Neural cell (in vitro differentiated cells): ENCODE results near the gene PNO1.

Source experiments
- CTCF ChIP-seq: fragments of 450-650 bp; IDR thresholded peaks from 2 replicates; pipeline ENCODE4 v1.5.1; 2014; ENCODE audit warnings: antibody characterized with exemption, mild to moderate bottlenecking, moderate library complexity; ENCODE audit not compliant: poor library complexity, severe bottlenecking
- EZH2 ChIP-seq: fragments of 200-600, 300-800 bp; shearing (Covaris generic), sonication (generic); IDR thresholded peaks from 2 replicates; pipeline ENCODE4 v1.6.1; 2014; ENCODE audit warnings: antibody characterized with exemption, low read length, borderline replicate concordance, mild to moderate bottlenecking; ENCODE audit not compliant: insufficient read depth, poor library complexity, severe bottlenecking
- POLR2AphosphoS5 ChIP-seq: IDR thresholded peaks from 2 replicates; pipeline ENCODE4 v1.6.1; 2012

GRCh38 chr2:68108120-68108519 lies 49.6 kb upstream of the PNO1 start:
- TF ChIP-seq CTCF (no peak), POLR2AphosphoS5 (no peak), EZH2 (no peak)
